Osteoblast (primary cell): Measurements from ENCODE around the gene PRICKLE2. TPM values are rescaled to one million over a fixed set of nuclear protein-coding genes. Genes with fewer than 3 reads are reported as not detected.

ENCODE experiments used
- DNase-seq: peaks from one replicate; pipeline ENCODE4 v3.0.0; 2011; ENCODE audit warnings: low spot score, mixed read lengths; ENCODE audit not compliant: insufficient read length; ENCODE audit errors: missing footprints
- H2AFZ ChIP-seq: 2 replicates; pipeline ENCODE4 v1.6.0; 2011; ENCODE audit warnings: mild to moderate bottlenecking, low read length
- H3K27ac ChIP-seq: 2 replicates; pipeline ENCODE4 v1.5.1; 2011; ENCODE audit warnings: mild to moderate bottlenecking, low read depth, low read length, moderate library complexity
- H3K27me3 ChIP-seq: 2 replicates; pipeline ENCODE4 v1.6.0; 2012; ENCODE audit warnings: mild to moderate bottlenecking, control low read depth, inconsistent platforms, low read length, moderate library complexity; ENCODE audit not compliant: insufficient read depth
- H3K36me3 ChIP-seq: 2 replicates; pipeline ENCODE4 v1.5.1; 2011; ENCODE audit warnings: mild to moderate bottlenecking, low read length, control low read depth, moderate library complexity; ENCODE audit not compliant: insufficient read depth
- H3K4me1 ChIP-seq: 2 replicates; pipeline ENCODE4 v1.5.1; 2011; ENCODE audit warnings: mild to moderate bottlenecking, low read length, control low read depth, moderate library complexity; ENCODE audit not compliant: insufficient read depth
- H3K4me2 ChIP-seq: 2 replicates; pipeline ENCODE4 v1.6.0; 2011; ENCODE audit warnings: mild to moderate bottlenecking, low read length; ENCODE audit not compliant: insufficient read depth
- H3K4me3 ChIP-seq: fragments of 200-600 bp; sonication (generic); 3 replicates; pipeline ENCODE4 v1.5.1; 2012; ENCODE audit warnings: mild to moderate bottlenecking, low read length, inconsistent platforms; ENCODE audit not compliant: insufficient read depth
- H3K79me2 ChIP-seq: 2 replicates; pipeline ENCODE4 v1.6.0; 2012; ENCODE audit warnings: mild to moderate bottlenecking, low read length, control low read depth, inconsistent platforms; ENCODE audit not compliant: insufficient read depth
- H3K9me3 ChIP-seq: 2 replicates; pipeline ENCODE4 v1.5.1; 2011; ENCODE audit warnings: low read depth, low read length, control low read depth
- H4K20me1 ChIP-seq: 2 replicates; pipeline ENCODE4 v1.6.0; 2012; ENCODE audit warnings: mild to moderate bottlenecking, low read length, control low read depth; ENCODE audit not compliant: insufficient read depth
- total RNA-seq: library from RNA; depleted of rRNA; stranded (reverse); fragments of >200 nt; gene quantifications from 2 replicates; pipeline ENCODE4 v1.2.3, GENCODE V29; 2012
- TF ChIP-seq, protein P1 (sequence below): IDR thresholded peaks from 2 replicates; pipeline ENCODE4 v1.5.1; 2011; ENCODE audit warnings: mild to moderate bottlenecking, low read depth, low read length, moderate library complexity; ENCODE audit errors: extremely low read depth

Gene PRICKLE2
- total RNA-seq, 1 donor: 18.8 TPM

DNA sequence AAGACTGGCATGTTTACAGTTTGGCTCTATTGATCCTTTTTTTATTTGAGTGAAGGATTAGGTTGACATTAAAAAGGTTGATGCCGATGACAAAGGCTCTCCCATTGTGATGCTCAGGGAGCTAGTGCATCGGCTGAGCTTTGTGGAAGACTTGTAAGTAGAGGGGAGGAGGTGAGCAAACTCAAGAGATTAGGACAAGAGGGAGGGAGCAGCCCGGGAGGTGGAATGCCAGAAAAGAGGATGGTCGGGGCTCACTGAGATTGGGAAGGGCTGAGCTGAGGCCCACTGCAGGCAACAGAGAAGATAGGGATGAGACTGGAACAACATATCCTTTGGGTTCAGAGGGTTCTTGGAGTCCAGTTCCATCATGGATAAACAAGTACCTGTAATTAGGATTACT, 175.4 kb downstream of the PRICKLE2 start:
- no peak overlapping the region for H2AFZ ChIP-seq
- H4K20me1 ChIP-seq: no peaks in the 10 kb centered on the region
- no peaks in the 10 kb centered on the region for H3K9me3 ChIP-seq
- no peak overlapping the region for H3K4me3 ChIP-seq
- H3K36me3 ChIP-seq: no peaks in the 10 kb centered on the region
- TF ChIP-seq, protein P1, sequence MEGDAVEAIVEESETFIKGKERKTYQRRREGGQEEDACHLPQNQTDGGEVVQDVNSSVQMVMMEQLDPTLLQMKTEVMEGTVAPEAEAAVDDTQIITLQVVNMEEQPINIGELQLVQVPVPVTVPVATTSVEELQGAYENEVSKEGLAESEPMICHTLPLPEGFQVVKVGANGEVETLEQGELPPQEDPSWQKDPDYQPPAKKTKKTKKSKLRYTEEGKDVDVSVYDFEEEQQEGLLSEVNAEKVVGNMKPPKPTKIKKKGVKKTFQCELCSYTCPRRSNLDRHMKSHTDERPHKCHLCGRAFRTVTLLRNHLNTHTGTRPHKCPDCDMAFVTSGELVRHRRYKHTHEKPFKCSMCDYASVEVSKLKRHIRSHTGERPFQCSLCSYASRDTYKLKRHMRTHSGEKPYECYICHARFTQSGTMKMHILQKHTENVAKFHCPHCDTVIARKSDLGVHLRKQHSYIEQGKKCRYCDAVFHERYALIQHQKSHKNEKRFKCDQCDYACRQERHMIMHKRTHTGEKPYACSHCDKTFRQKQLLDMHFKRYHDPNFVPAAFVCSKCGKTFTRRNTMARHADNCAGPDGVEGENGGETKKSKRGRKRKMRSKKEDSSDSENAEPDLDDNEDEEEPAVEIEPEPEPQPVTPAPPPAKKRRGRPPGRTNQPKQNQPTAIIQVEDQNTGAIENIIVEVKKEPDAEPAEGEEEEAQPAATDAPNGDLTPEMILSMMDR: no peak
- DNase-seq: no peak
- no peaks in the 10 kb centered on the region for H3K27me3 ChIP-seq
- H3K79me2 ChIP-seq: no peaks in the 10 kb centered on the region
- no peak overlapping the region for H3K4me2 ChIP-seq
- H3K4me1 ChIP-seq: peaks cover 15% of the 10 kb centered on the region
- no peak overlapping the region for H3K27ac ChIP-seq

DNA sequence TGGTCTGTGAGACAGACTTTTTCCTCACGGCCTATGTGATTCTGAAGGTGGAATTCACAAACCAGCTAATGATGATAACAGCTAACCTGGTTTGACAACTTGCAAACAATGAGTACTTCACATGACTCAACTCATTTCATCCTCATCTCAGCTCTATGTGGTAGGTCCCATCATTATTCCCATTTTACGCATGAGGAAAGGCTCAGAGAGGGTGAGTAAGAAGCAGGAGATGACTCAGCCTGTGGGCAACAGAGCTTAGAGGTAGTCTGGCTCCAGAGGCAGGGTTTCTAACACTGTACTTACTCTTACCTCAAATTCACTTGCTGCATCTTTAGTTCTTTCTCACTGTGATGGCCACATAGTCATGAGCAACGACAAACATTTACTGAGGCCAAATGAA, 176.1 kb downstream of the PRICKLE2 start:
- H3K4me3 ChIP-seq: no peak overlapping the region
- TF ChIP-seq, protein P1: no peak
- H3K9me3 ChIP-seq: no peaks in the 10 kb centered on the region
- H3K27ac ChIP-seq: no peak overlapping the region
- no peaks in the 10 kb centered on the region for H3K27me3 ChIP-seq
- H2AFZ ChIP-seq: no peak overlapping the region
- H3K4me2 ChIP-seq: no peak overlapping the region
- H3K4me1 ChIP-seq: peaks cover 15% of the 10 kb centered on the region
- H4K20me1 ChIP-seq: no peaks in the 10 kb centered on the region
- peak; percentile 60 for DNase-seq
- no peaks in the 10 kb centered on the region for H3K79me2 ChIP-seq
- no peaks in the 10 kb centered on the region for H3K36me3 ChIP-seq

- Histone ChIP-seq H3K4me3 (no peak overlapping the region), H2AFZ (peak overlapping the region; percentile 88), H3K27me3 (no peaks in the 10 kb centered on the region), H3K9me3 (no peaks in the 10 kb centered on the region), H3K4me2 (peak overlapping the region; percentile 38), H3K4me1 (peaks cover 15% of the 10 kb centered on the region), H3K36me3 (no peaks in the 10 kb centered on the region), H3K79me2 (no peaks in the 10 kb centered on the region), H4K20me1 (no peaks in the 10 kb centered on the region), H3K27ac (peak overlapping the region; percentile 75)
- TF ChIP-seq, protein P1: no peak
- DNase-seq: no peak
These were observed 176.6 kb downstream of the PRICKLE2 start for GRCh38 chr3:64048631-64049061.

DNA sequence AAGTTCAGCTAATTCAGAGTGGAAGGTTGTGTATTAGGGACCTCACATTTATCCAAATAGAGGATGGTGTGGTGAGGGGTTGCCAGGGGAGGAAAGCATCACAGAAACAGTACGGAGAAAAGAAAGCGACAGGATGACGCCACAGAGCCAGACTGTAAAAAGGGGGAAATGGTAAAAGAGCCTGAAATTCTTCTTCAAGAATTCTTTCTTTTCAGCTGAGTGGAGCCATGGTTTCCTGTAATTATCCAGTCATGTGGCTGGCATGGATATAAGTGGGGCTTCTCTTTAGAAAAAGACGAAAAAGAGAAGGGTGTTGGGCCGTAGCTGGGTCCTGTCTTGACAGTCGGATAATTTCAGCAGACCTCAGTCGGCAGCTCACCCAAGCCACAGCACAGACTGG, 177.5 kb downstream of the PRICKLE2 start:
- Histone ChIP-seq H3K79me2 (no peaks in the 10 kb centered on the region), H3K4me2 (peak overlapping the region; percentile 38), H3K27ac (peak overlapping the region; percentile 75), H3K4me3 (peak overlapping the region; percentile 22), H3K9me3 (no peaks in the 10 kb centered on the region), H3K4me1 (peaks cover 15% of the 10 kb centered on the region), H3K36me3 (no peaks in the 10 kb centered on the region), H2AFZ (peak overlapping the region; percentile 88), H4K20me1 (no peaks in the 10 kb centered on the region), H3K27me3 (no peaks in the 10 kb centered on the region)
- DNase-seq: no peak
- TF ChIP-seq, protein P1: no peak
